K562 (cell line): Measurements from ENCODE around the gene BLTP3A. TPM values are rescaled to one million over a fixed set of nuclear protein-coding genes. Genes with fewer than 3 reads are reported as not detected.

Experiments used
- ATF3 ChIP-seq, 2 experiments: fragments of 450-650 bp in 1 of 2; sonication (generic) in 1 of 2; formaldehyde crosslinking in 1 of 2; IDR thresholded peaks in 1 of 2; conservative IDR thresholded peaks in 1 of 2; 2 replicates each; pipeline versions ENCODE4 v1.6.1 to v1.8.1; 2016 to 2023; ENCODE audit warnings: mild to moderate bottlenecking in 2 of 2, moderate library complexity in 2 of 2, inconsistent platforms in 1 of 2, missing genetic modification reagents in 1 of 2
- FOSL1 ChIP-seq: fragments of 200-800 bp; sonication (Bioruptor generic); conservative IDR thresholded peaks from 2 replicates; pipeline ENCODE4 v1.6.1; 2016; ENCODE audit warnings: missing genetic modification characterization, missing compliant biosample characterization
- KDM5B ChIP-seq: fragments of 200-600 bp; sonication (generic); IDR thresholded peaks from 2 replicates; pipeline ENCODE4 v1.6.1; 2012; ENCODE audit warnings: low read depth, mild to moderate bottlenecking, moderate library complexity, low read length, control low read depth, inconsistent platforms; ENCODE audit not compliant: insufficient replicate concordance
- L3MBTL2 ChIP-seq: fragments of 450-650 bp; IDR thresholded peaks from 2 replicates; pipeline ENCODE4 v1.6.1; 2016; ENCODE audit warnings: mild to moderate bottlenecking, moderate library complexity
- MNT ChIP-seq, 2 experiments: fragments of 450-650 bp; conservative IDR thresholded peaks; 2 replicates each; pipeline ENCODE4 v1.6.1; 2017; ENCODE audit warnings: mild to moderate bottlenecking in 2 of 2, moderate library complexity in 2 of 2
- RAD21 ChIP-seq, 2 experiments: fragments of 250-450 bp in 1 of 2; fragments of 450-650 bp in 1 of 2; sonication (Bioruptor Pico) in 1 of 2; formaldehyde crosslinking in 1 of 2; IDR thresholded peaks in 1 of 2; conservative IDR thresholded peaks in 1 of 2; 2 replicates each; pipeline versions ENCODE4 v1.4.0 to v1.8.0; 2020 to 2022; ENCODE audit warnings: mild to moderate bottlenecking in 2 of 2, moderate library complexity in 1 of 2
- SREBF2 ChIP-seq: sonication (generic); formaldehyde crosslinking; IDR thresholded peaks from 2 replicates; pipeline ENCODE4 v1.4.0; 2020; ENCODE audit warnings: mild to moderate bottlenecking, missing genetic modification reagents
- VEZF1 ChIP-seq: fragments of 200-800 bp; sonication (Bioruptor generic); IDR thresholded peaks from 2 replicates; pipeline ENCODE4 v1.6.1; 2017; ENCODE audit warnings: missing genetic modification characterization, missing compliant biosample characterization
- WHSC1 ChIP-seq: IDR thresholded peaks from one replicate; pipeline ENCODE4 v1.6.1; 2012; ENCODE audit warnings: low read length, control low read depth, inconsistent platforms
- polyA plus RNA-seq, 8 experiments: library from polyadenylated mRNA; depleted of rRNA in 4 of 8; stranded (reverse) in 5 of 8; unstranded in 3 of 8; fragments of >200 nt; fragmentation: Nextera tagmentation in 2 of 8; fragmentation: Illumina TruSeq in 1 of 8; extraction: Ambion mirVana in 2 of 8; extraction: Trizol in 1 of 8; gene quantifications; 2 replicates each; pipeline versions ENCODE4 v1.2.1 to v1.2.3, GENCODE V29; 2011 to 2014; ENCODE audit warnings: inconsistent platforms in 1 of 8, missing spikeins in 1 of 8
- total RNA-seq, 7 experiments: library from RNA; depleted of rRNA in 6 of 7; stranded (reverse); fragments of >200 nt in 6 of 7; fragmentation: Illumina TruSeq in 2 of 7; extraction: Trizol in 2 of 7; gene quantifications; 2 replicates each; pipeline versions ENCODE4 v1.2.1 to v1.2.3, GENCODE V29; 2011 to 2021; ENCODE audit warnings: low replicate concordance in 1 of 7
- TF ChIP-seq, protein P1 (sequence below): fragments of 250-450 bp; sonication (Bioruptor Pico); IDR thresholded peaks from 2 replicates; pipeline ENCODE4 v1.6.1; 2021; ENCODE audit warnings: mild to moderate bottlenecking
- TF ChIP-seq, protein P2 (sequence below): fragments of 150-350 bp; conservative IDR thresholded peaks from 2 replicates; pipeline ENCODE4 v1.6.1; 2014; ENCODE audit warnings: low read length
- TF ChIP-seq, protein P3 (sequence below): fragments of 450-650 bp; IDR thresholded peaks from 2 replicates; pipeline ENCODE4 v1.6.1; 2016; ENCODE audit warnings: borderline replicate concordance

BLTP3A gene
- total and polyA plus RNA-seq, 9 of the 15 experiments (the other 6 are each of a cell fraction or from before 2014, with no cell fraction given) = 7.5 to 34.6 (median 15.5) TPM

DNA sequence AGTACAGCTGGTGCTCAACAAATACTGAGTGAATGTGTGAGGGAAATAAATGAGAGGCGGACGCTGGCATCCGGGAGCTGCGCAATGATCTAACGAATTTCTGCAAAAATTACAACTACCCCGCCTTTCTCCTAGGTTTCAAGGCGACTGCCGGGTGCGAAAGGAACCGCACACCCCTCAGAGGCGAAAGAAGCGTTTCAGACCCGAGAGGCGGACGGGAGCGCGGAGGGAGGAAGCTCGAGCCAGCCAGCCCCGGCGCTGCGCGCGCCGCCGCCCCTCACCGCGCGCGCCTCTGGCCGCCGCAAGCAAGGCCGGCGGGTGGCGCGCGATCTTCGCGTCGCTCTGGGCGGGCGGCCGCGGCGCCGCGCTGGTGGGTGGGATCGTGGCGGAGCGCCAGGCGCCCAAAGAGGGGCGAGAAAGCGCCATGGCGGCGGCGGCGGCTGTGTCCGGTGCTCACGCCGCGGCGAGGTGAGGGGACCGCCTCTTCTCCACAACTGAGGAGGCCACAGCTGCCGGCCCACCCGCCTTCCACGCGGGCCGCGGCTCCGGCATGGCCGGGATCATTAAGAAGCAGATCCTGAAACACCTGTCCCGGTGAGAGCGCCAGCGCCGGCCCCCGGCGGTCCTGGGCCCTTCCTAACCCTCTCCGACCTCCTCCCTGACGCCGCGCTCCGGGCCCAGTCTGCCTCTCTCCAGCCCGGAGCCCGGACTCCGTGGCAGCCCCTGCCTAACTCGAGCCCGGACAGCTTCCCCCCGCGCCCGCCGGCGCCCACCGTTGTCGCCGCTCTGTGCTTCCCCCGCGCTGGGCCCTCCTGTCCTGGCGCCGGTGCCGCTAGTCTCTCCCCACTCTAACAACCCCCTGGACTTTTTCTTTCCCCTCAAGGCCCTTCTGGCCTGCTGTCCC lies at the start of gene BLTP3A (continued):
- 0 out of 2 replicates have a peak, but pooled peaks have one; percentile 53 for TF ChIP-seq FOSL1
- peak in 1 of 2 experiments; percentile 61; a peak in 2 of 4 replicates for TF ChIP-seq MNT (conservative IDR thresholded peaks at IDR 0.05)
- TF ChIP-seq ATF3 (IDR thresholded peaks at IDR 0.05) = no peak
- TF ChIP-seq ATF3 (CRISPR knock-in tag; conservative IDR thresholded peaks at IDR 0.05) = 0 out of 2 replicates have a peak, but pooled peaks have one; percentile 43
- peak; percentile 91 for TF ChIP-seq KDM5B
- no peak for TF ChIP-seq WHSC1
- peak in 1 of 2 experiments; percentile 29; a peak in 3 of 4 replicates for TF ChIP-seq RAD21 (CRISPR knock-in tag; conservative IDR thresholded peaks at IDR 0.05 in 1 of 2, IDR thresholded peaks at IDR 0.05 in 1 of 2)
- TF ChIP-seq, protein P1, sequence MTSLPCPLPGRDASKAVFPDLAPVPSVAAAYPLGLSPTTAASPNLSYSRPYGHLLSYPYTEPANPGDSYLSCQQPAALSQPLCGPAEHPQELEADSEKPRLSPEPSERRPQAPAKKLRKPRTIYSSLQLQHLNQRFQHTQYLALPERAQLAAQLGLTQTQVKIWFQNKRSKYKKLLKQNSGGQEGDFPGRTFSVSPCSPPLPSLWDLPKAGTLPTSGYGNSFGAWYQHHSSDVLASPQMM (CRISPR knock-in tag) = no peak
- TF ChIP-seq VEZF1 (CRISPR knock-in tag) = peak; percentile 37; the same call in 1 of the 2 replicates
- TF ChIP-seq L3MBTL2 = peak; percentile 14; the same call in 1 of the 2 replicates
- no peak for TF ChIP-seq SREBF2
- TF ChIP-seq, protein P2, sequence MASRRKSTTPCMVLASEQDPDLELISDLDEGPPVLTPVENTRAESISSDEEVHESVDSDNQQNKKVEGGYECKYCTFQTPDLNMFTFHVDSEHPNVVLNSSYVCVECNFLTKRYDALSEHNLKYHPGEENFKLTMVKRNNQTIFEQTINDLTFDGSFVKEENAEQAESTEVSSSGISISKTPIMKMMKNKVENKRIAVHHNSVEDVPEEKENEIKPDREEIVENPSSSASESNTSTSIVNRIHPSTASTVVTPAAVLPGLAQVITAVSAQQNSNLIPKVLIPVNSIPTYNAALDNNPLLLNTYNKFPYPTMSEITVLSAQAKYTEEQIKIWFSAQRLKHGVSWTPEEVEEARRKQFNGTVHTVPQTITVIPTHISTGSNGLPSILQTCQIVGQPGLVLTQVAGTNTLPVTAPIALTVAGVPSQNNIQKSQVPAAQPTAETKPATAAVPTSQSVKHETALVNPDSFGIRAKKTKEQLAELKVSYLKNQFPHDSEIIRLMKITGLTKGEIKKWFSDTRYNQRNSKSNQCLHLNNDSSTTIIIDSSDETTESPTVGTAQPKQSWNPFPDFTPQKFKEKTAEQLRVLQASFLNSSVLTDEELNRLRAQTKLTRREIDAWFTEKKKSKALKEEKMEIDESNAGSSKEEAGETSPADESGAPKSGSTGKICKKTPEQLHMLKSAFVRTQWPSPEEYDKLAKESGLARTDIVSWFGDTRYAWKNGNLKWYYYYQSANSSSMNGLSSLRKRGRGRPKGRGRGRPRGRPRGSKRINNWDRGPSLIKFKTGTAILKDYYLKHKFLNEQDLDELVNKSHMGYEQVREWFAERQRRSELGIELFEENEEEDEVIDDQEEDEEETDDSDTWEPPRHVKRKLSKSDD = no peak
- TF ChIP-seq, protein P3, sequence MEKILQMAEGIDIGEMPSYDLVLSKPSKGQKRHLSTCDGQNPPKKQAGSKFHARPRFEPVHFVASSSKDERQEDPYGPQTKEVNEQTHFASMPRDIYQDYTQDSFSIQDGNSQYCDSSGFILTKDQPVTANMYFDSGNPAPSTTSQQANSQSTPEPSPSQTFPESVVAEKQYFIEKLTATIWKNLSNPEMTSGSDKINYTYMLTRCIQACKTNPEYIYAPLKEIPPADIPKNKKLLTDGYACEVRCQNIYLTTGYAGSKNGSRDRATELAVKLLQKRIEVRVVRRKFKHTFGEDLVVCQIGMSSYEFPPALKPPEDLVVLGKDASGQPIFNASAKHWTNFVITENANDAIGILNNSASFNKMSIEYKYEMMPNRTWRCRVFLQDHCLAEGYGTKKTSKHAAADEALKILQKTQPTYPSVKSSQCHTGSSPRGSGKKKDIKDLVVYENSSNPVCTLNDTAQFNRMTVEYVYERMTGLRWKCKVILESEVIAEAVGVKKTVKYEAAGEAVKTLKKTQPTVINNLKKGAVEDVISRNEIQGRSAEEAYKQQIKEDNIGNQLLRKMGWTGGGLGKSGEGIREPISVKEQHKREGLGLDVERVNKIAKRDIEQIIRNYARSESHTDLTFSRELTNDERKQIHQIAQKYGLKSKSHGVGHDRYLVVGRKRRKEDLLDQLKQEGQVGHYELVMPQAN = peak; percentile 72; the same call in 1 of the 2 replicates
